Measurements from ENCODE around the gene AK9. TPM values are rescaled to one million over a fixed set of nuclear protein-coding genes. Genes with fewer than 3 reads are reported as not detected.
A peak's percentile ranks its signal among the peaks of the same experiment; 100 is the strongest.

AK9 gene
- total and polyA plus RNA-seq, 9 of the 15 experiments (the other 6 are each of a cell fraction or from before 2014, with no cell fraction given): 0.59 to 1.9 (median 1.2) TPM

- ATAC-seq (no peak), DNase-seq (ENCODE audit: extremely low read depth in 1 of 4, low spot score in 3 of 4) (no peak), FAIRE-seq (no peak)
- ChIA-PET CTCF (ENCODE audit: low intra/inter-chr PET ratio) (no interaction called here), POLR2A (interaction anchor here (0.6 to 9.8 kb wide), 4 partner anchors 8 to 1082 kb away, joined by 3 to 92 read pairs (median 5); partner anchors contain the start of gene MICAL1)
- no peak overlapping the region for H3K27ac ChIP-seq (ENCODE audit: extremely low read depth, low read depth, low read length)
- BruUV-seq (replicated peaks): no TSS peak
- in situ Hi-C loops (cut with MboI): no loop called here
- H3K27me3 ChIP-seq (ENCODE audit: control insufficient read depth in 2 of 2, insufficient read depth in 2 of 2, low read length in 2 of 2): no peaks in the 10 kb centered on the region
- intact Hi-C loops (cut with micrococcal nuclease): no loop called here
- H3K4me1 ChIP-seq (replicated peaks in 1 of 2; ENCODE audit: control insufficient read depth in 2 of 2, insufficient read depth in 2 of 2, low read length in 2 of 2): peaks cover 22 to 45% of the 10 kb centered on the region in 2 experiments; a peak in 4 of 5 replicates
- no peaks in the 10 kb centered on the region for H4K20me1 ChIP-seq (replicated peaks; ENCODE audit: control insufficient read depth, insufficient read depth, low read length)
- peaks cover 20% of the 10 kb centered on the region for H3K79me2 ChIP-seq (ENCODE audit: control insufficient read depth, insufficient read depth, low read length)
- H3K4me2 ChIP-seq (ENCODE audit: insufficient read depth, low read length): no peak overlapping the region
- H3K9me3 ChIP-seq (replicated peaks; ENCODE audit: control insufficient read depth, insufficient read depth, low read depth, low read length): no peaks in the 10 kb centered on the region
- no peak overlapping the region for H3K4me3 ChIP-seq
- peak overlapping the region in 1 of 2 experiments; percentile 40; a peak in 1 of 4 replicates for H3K9ac ChIP-seq (ENCODE audit: insufficient read depth in 1 of 2, low read depth in 2 of 2, low read length in 2 of 2)
- TF ChIP-seq RB1 (IDR thresholded peaks at IDR 0.05; ENCODE audit: low read depth) (no peak), IFI16 (CRISPR knock-in tag; IDR thresholded peaks at IDR 0.05) (no peak), ZNF766 (CRISPR knock-in tag; conservative IDR thresholded peaks at IDR 0.05) (no peak), TEAD2 (tag; IDR thresholded peaks at IDR 0.05) (no peak), POLR2AphosphoS5 (IDR thresholded peaks at IDR 0.05; ENCODE audit: control insufficient read depth, insufficient read depth, low read depth, low read length) (no peak), RBFOX2 (IDR thresholded peaks at IDR 0.05; ENCODE audit: low read depth, low read length) (0 out of 2 replicates have a peak, but pooled peaks have one; percentile 45), ZNF583 (CRISPR knock-in tag; IDR thresholded peaks at IDR 0.05) (no peak), POLR2G (IDR thresholded peaks at IDR 0.05; ENCODE audit: low read depth, low read length) (0 out of 2 replicates have a peak, but pooled peaks have one; percentile 32)
- TF ChIP-seq, protein P1, sequence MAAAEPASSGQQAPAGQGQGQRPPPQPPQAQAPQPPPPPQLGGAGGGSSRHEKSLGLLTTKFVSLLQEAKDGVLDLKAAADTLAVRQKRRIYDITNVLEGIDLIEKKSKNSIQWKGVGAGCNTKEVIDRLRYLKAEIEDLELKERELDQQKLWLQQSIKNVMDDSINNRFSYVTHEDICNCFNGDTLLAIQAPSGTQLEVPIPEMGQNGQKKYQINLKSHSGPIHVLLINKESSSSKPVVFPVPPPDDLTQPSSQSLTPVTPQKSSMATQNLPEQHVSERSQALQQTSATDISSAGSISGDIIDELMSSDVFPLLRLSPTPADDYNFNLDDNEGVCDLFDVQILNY (CRISPR knock-in tag; IDR thresholded peaks at IDR 0.05): no peak
- H3K9me1 ChIP-seq (ENCODE audit: control insufficient read depth, insufficient read depth, low read length): no peaks in the 10 kb centered on the region
- 90% methylated on average over 9 of the region's 10 CpGs for WGBS (ENCODE audit: insufficient coverage, low coverage, missing lambda C conversion rate)
- H2AFZ ChIP-seq (ENCODE audit: low read depth, low read length): no peak overlapping the region
- H3K36me3 ChIP-seq (ENCODE audit: control insufficient read depth, insufficient read depth, low read length): peaks cover 50% of the 10 kb centered on the region
These were observed 247.5 kb downstream of the AK9 start for GRCh38 chr6:109443425-109443950.

Other genes with a start within 250 kb of the AK9 start
- gene MICAL1, start 235.4 kb downstream of the AK9 start, total RNA-seq (2014; rRNA removed): 7.0 and 10.5 TPM in 2 replicates
- 3.0 and 3.7 TPM in 2 replicates for gene MICAL1, start 235.4 kb downstream of the AK9 start, total RNA-seq (2014; rRNA removed; fragmentation: Illumina TruSeq; extraction: Trizol)
- gene MICAL1, start 235.4 kb downstream of the AK9 start, total RNA-seq (2015; rRNA removed; fragmentation: Illumina TruSeq; extraction: Trizol): 4.6 and 5.3 TPM in 2 replicates
- 11.0 and 12.3 TPM in 2 replicates for gene MICAL1, start 235.4 kb downstream of the AK9 start, total RNA-seq (2021)
- gene MICAL1, start 235.4 kb downstream of the AK9 start, polyA plus RNA-seq (2011; rRNA removed): 11.5 and 11.6 TPM in 2 replicates
- gene MICAL1, start 235.4 kb downstream of the AK9 start, polyA plus RNA-seq (2014; fragmentation: Illumina TruSeq; extraction: Trizol): 8.4 and 9.0 TPM in 2 replicates
- under 1 TPM; 0.07 to 0.15 TPM for gene MICAL1, start 235.4 kb downstream of the AK9 start, polyA plus RNA-seq (2014; fragmentation: Nextera tagmentation; extraction: Ambion mirVana)
- 11.5 and 15.2 TPM in 2 replicates for gene MICAL1, start 235.4 kb downstream of the AK9 start, polyA plus RNA-seq (2014; rRNA removed)
- gene ZBTB24, start 208.0 kb downstream of the AK9 start, total RNA-seq (2014; rRNA removed): 8.3 and 9.3 TPM in 2 replicates
- gene ZBTB24, start 208.0 kb downstream of the AK9 start, total RNA-seq (2014; rRNA removed; fragmentation: Illumina TruSeq; extraction: Trizol): 13.4 and 13.7 TPM in 2 replicates
- 15.8 and 16.7 TPM in 2 replicates for gene ZBTB24, start 208.0 kb downstream of the AK9 start, total RNA-seq (2015; rRNA removed; fragmentation: Illumina TruSeq; extraction: Trizol)
- 8.5 TPM in 2 replicates for gene ZBTB24, start 208.0 kb downstream of the AK9 start, total RNA-seq (2021)
- gene ZBTB24, start 208.0 kb downstream of the AK9 start, polyA plus RNA-seq (2011; rRNA removed): 3.8 and 4.3 TPM in 2 replicates
- gene ZBTB24, start 208.0 kb downstream of the AK9 start, polyA plus RNA-seq (2014; fragmentation: Illumina TruSeq; extraction: Trizol): 8.2 and 10.1 TPM in 2 replicates
- 1 to 10 TPM; 2.0 to 2.5 TPM for gene ZBTB24, start 208.0 kb downstream of the AK9 start, polyA plus RNA-seq (2014; fragmentation: Nextera tagmentation; extraction: Ambion mirVana)
- gene ZBTB24, start 208.0 kb downstream of the AK9 start, polyA plus RNA-seq (2014; rRNA removed): 5.3 TPM in 2 replicates
- gene FIG4, start 94 bp upstream of the AK9 start, total RNA-seq (2014; rRNA removed): 3.4 and 4.9 TPM in 2 replicates
- gene FIG4, start 94 bp upstream of the AK9 start, total RNA-seq (2014; rRNA removed; fragmentation: Illumina TruSeq; extraction: Trizol): 5.3 and 5.6 TPM in 2 replicates
- gene FIG4, start 94 bp upstream of the AK9 start, total RNA-seq (2015; rRNA removed; fragmentation: Illumina TruSeq; extraction: Trizol): 4.3 and 5.0 TPM in 2 replicates
- 4.8 and 5.5 TPM in 2 replicates for gene FIG4, start 94 bp upstream of the AK9 start, total RNA-seq (2021)
- gene FIG4, start 94 bp upstream of the AK9 start, polyA plus RNA-seq (2011; rRNA removed): 4.9 and 6.8 TPM in 2 replicates
- 3.7 and 4.8 TPM in 2 replicates for gene FIG4, start 94 bp upstream of the AK9 start, polyA plus RNA-seq (2014; fragmentation: Illumina TruSeq; extraction: Trizol)
- 1 to 10 TPM; 1.5 to 1.8 TPM for gene FIG4, start 94 bp upstream of the AK9 start, polyA plus RNA-seq (2014; fragmentation: Nextera tagmentation; extraction: Ambion mirVana)
- 3.9 and 6.0 TPM in 2 replicates for gene FIG4, start 94 bp upstream of the AK9 start, polyA plus RNA-seq (2014; rRNA removed)

Data from K562 (cell line).